OCI-LY1 (cell line): ENCODE data around the gene MRPL24.

Experiments used
- H2AFZ ChIP-seq: fragments of 200-600 bp; sonication (generic), shearing (Covaris generic); 2 replicates; pipeline ENCODE4 v1.6.0; 2014; ENCODE audit warnings: antibody characterized with exemption, mild to moderate bottlenecking, low read length
- H3F3A ChIP-seq: fragments of 200-600 bp; sonication (generic), shearing (Covaris generic); 2 replicates; pipeline ENCODE4 v1.6.0; 2014; ENCODE audit warnings: mild to moderate bottlenecking, antibody characterized with exemption, low read length, moderate library complexity; ENCODE audit not compliant: insufficient read depth
- H3K27ac ChIP-seq: fragments of 200-600 bp; sonication (generic); 2 replicates; pipeline ENCODE4 v1.5.1; 2014; ENCODE audit warnings: low read length, mixed run types, mild to moderate bottlenecking, low read depth; ENCODE audit not compliant: poor library complexity, severe bottlenecking
- H3K27me3 ChIP-seq: fragments of 200-600 bp; sonication (generic); 2 replicates; pipeline ENCODE4 v1.6.0; 2014; ENCODE audit warnings: antibody characterized with exemption, mild to moderate bottlenecking, low read length, moderate library complexity; ENCODE audit not compliant: insufficient read depth
- H3K36me3 ChIP-seq: fragments of 200-600 bp; sonication (generic); 2 replicates; pipeline ENCODE4 v1.6.1; 2014; ENCODE audit warnings: mild to moderate bottlenecking, antibody characterized with exemption, low read length, moderate library complexity, mixed read lengths; ENCODE audit not compliant: insufficient read depth
- H3K4me1 ChIP-seq: fragments of 200-600 bp; sonication (generic); 2 replicates; pipeline ENCODE4 v1.5.1; 2014; ENCODE audit warnings: mild to moderate bottlenecking, low read length, moderate library complexity; ENCODE audit not compliant: insufficient read depth, severe bottlenecking
- H3K4me2 ChIP-seq: fragments of 200-600 bp; sonication (generic), shearing (Covaris generic); 2 replicates; pipeline ENCODE4 v1.6.1; 2014; ENCODE audit warnings: low read length
- H3K4me3 ChIP-seq: fragments of 200-600 bp; sonication (generic); 2 replicates; pipeline ENCODE4 v1.5.1; 2014; ENCODE audit warnings: low read length, low read depth, mild to moderate bottlenecking, mixed read lengths; ENCODE audit not compliant: poor library complexity, severe bottlenecking
- H3K79me2 ChIP-seq: fragments of 200-600 bp; shearing (Covaris generic); 2 replicates; pipeline ENCODE4 v1.6.1; 2016; ENCODE audit warnings: mixed run types, low read length, mixed read lengths; ENCODE audit not compliant: insufficient read depth
- H3K9ac ChIP-seq: fragments of 200-600 bp; sonication (generic), shearing (Covaris generic); 2 replicates; pipeline ENCODE4 v1.6.1; 2014; ENCODE audit warnings: mild to moderate bottlenecking, low read length, mixed read lengths
- H3K9me2 ChIP-seq: fragments of 200-600 bp; sonication (generic), shearing (Covaris generic); 2 replicates; pipeline ENCODE4 v1.6.1; 2014; ENCODE audit warnings: low read depth, mild to moderate bottlenecking, low read length, mixed read lengths
- H3K9me3 ChIP-seq: fragments of 200-600 bp; shearing (Covaris generic); 2 replicates; pipeline ENCODE4 v1.6.1; 2014; ENCODE audit warnings: low read length, mixed read lengths
- H4K20me1 ChIP-seq: fragments of 200-600 bp; sonication (generic), shearing (Covaris generic); 2 replicates; pipeline ENCODE4 v1.6.0; 2016; ENCODE audit warnings: mild to moderate bottlenecking, low read length; ENCODE audit not compliant: insufficient read depth
- EZH2 ChIP-seq: fragments of 200-600 bp; sonication (generic), shearing (Covaris generic); IDR thresholded peaks from 2 replicates; pipeline ENCODE4 v1.8.0; 2017; ENCODE audit warnings: borderline replicate concordance, mixed run types, mild to moderate bottlenecking, antibody characterized with exemption, low read length, moderate library complexity, mixed read lengths
- TF ChIP-seq, protein P1 (sequence below): fragments of 200-600 bp; sonication (generic), shearing (Covaris generic); IDR thresholded peaks from 2 replicates; pipeline ENCODE4 v1.5.1; 2017; ENCODE audit warnings: mild to moderate bottlenecking, antibody characterized with exemption, low read length, moderate library complexity, mixed read lengths

MRPL24 gene

DNA sequence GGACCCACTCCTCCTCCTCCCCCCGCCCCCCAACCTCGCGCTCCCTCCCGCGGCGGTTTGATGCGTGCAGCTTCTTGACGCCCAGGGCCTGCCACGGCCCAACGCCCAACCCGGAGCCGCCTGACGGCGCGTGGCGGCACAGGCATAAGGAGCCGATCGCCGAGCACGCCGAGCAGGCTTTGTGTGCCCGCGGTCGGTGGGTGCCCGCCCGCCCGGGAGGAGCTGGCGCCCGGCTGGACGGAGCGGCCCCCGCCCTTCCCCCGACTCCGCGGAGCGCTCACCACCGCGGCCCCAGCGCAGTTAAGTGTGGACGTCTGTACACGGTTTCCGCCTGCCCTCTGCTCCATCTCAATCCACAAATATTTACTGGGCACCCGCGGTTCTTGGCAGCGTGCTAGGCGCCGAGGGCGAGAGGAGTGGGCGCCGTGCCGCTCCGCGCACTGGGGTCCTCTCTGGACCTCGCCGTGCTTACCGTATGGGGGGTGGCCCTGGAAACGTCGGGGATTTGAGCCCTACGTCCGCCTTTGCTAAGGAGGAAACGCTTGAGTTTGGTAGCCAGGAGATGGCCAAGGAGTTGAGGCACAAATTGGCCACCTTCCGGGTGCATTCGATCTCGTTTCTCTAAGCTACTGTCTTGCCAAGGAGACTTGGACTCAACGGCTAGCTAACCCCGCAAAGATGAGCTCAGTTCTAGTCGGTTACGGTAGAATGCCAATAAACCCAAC, 11.0 kb upstream of the MRPL24 start:
- no peaks in the 10 kb centered on the region for H3K9me3 ChIP-seq
- peaks cover 42% of the 10 kb centered on the region for H3K4me1 ChIP-seq
- H3K9me2 ChIP-seq: no peaks in the 10 kb centered on the region
- peak overlapping the region; percentile 88 for H3K27ac ChIP-seq
- no peaks in the 10 kb centered on the region for H4K20me1 ChIP-seq
- peaks cover 41% of the 10 kb centered on the region for H3K79me2 ChIP-seq
- peak overlapping the region; percentile 91 for H3K4me3 ChIP-seq
- H3K9ac ChIP-seq: peak overlapping the region; percentile 99
- no peaks in the 10 kb centered on the region for H3F3A ChIP-seq
- peaks cover 9% of the 10 kb centered on the region; the same call in 1 of the 2 replicates for H3K36me3 ChIP-seq
- TF ChIP-seq, protein P1, sequence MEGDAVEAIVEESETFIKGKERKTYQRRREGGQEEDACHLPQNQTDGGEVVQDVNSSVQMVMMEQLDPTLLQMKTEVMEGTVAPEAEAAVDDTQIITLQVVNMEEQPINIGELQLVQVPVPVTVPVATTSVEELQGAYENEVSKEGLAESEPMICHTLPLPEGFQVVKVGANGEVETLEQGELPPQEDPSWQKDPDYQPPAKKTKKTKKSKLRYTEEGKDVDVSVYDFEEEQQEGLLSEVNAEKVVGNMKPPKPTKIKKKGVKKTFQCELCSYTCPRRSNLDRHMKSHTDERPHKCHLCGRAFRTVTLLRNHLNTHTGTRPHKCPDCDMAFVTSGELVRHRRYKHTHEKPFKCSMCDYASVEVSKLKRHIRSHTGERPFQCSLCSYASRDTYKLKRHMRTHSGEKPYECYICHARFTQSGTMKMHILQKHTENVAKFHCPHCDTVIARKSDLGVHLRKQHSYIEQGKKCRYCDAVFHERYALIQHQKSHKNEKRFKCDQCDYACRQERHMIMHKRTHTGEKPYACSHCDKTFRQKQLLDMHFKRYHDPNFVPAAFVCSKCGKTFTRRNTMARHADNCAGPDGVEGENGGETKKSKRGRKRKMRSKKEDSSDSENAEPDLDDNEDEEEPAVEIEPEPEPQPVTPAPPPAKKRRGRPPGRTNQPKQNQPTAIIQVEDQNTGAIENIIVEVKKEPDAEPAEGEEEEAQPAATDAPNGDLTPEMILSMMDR: no peak
- TF ChIP-seq EZH2: no peak
- peak overlapping the region; percentile 85 for H3K4me2 ChIP-seq
- no peak overlapping the region for H2AFZ ChIP-seq
- no peaks in the 10 kb centered on the region for H3K27me3 ChIP-seq

DNA sequence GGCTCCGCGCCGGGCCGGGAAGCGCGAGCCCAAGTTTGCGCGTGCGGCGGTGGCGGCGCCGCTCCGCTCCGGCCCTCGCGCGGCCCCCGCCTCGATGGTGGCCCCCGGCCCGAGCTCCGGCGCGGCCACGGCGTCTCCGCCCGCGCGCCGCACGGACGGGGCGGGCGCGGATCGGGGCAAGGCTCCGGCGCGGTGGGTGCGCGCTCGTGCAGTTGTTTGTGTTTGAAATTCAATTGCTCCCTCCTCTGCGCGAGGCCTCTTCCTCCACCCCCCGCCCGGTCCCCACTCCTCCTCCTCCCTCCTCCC, 10.5 kb upstream of the MRPL24 start, which contains the start of gene HDGF:
TSS of gene HDGF (minus strand) at position 225 of the 306 bp plus-strand sequence. CDS start 246 bp downstream, outside the sequence.
- peaks cover 47% of the 10 kb centered on the region for H3K4me1 ChIP-seq
- H3K27ac ChIP-seq: peak within 1 kb of the TSS; percentile 88
- TF ChIP-seq EZH2: no peak
- TF ChIP-seq, protein P1: no peak
- H3K79me2 ChIP-seq: peaks cover 45% of the 10 kb centered on the region
- H4K20me1 ChIP-seq: no peaks in the 10 kb centered on the region
- peak within 1 kb of the TSS; percentile 91 for H3K4me3 ChIP-seq
- H3K9ac ChIP-seq: peak within 1 kb of the TSS; percentile 99
- no peak within 1 kb of the TSS for H2AFZ ChIP-seq
- H3K27me3 ChIP-seq: no peaks in the 10 kb centered on the region
- H3F3A ChIP-seq: no peaks in the 10 kb centered on the region
- H3K9me3 ChIP-seq: no peaks in the 10 kb centered on the region
- peak within 1 kb of the TSS; percentile 98 for H3K4me2 ChIP-seq
- H3K9me2 ChIP-seq: no peaks in the 10 kb centered on the region
- peaks cover 10% of the 10 kb centered on the region; the same call in 1 of the 2 replicates for H3K36me3 ChIP-seq

DNA sequence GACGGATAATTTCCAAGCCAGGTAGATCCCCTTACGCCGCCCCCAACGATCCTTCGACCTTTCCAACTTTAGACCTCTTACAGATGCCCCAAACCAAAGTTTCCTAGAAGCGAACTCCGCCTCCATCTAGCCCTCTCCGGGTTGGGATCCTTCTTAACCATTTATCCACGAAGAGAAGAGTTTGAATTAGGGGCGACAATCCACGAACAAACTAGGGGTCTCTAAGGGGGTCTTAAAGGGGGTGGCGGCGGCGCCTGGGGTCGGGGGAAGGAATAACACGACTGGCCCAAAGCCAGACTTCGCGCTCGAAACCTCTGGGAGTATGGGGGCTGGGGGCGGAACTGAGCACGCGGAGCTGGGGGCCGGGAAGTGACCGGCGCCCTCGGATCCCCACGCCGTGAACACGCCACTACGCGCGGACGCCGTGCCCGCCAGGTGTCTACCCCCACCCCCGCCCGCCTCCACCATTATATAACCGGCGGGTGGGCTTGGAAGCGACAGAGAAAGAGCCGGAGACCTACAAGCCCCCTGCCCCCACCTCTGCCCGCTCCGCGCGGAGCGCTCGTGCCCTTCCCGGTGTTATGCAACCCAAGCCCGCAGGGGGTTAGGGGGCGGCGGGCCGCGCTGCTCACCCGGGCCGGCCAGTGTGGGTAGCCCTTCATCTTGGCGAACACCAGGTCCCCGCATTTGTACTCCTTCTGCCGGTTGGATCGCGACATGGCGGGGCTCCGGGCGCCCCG, 10.0 kb upstream of the MRPL24 start:
- peaks cover 51% of the 10 kb centered on the region for H3K79me2 ChIP-seq
- H2AFZ ChIP-seq: no peak overlapping the region
- peak overlapping the region; percentile 98 for H3K4me2 ChIP-seq
- H3K4me3 ChIP-seq: peak overlapping the region; percentile 91
- H3K27ac ChIP-seq: peak overlapping the region; percentile 82
- H3K9me2 ChIP-seq: no peaks in the 10 kb centered on the region
- peaks cover 53% of the 10 kb centered on the region for H3K4me1 ChIP-seq
- H3K9ac ChIP-seq: peak overlapping the region; percentile 99
- no peaks in the 10 kb centered on the region for H4K20me1 ChIP-seq
- no peaks in the 10 kb centered on the region for H3K9me3 ChIP-seq
- peaks cover 15% of the 10 kb centered on the region; the same call in 1 of the 2 replicates for H3K36me3 ChIP-seq
- no peaks in the 10 kb centered on the region for H3K27me3 ChIP-seq
- H3F3A ChIP-seq: no peaks in the 10 kb centered on the region
- TF ChIP-seq, protein P1: no peak
- TF ChIP-seq EZH2: no peak
